ENCODE results near the gene PCBD1.
A peak's percentile ranks its signal among the peaks of the same experiment; 100 is the strongest.

Gene PCBD1

DNA sequence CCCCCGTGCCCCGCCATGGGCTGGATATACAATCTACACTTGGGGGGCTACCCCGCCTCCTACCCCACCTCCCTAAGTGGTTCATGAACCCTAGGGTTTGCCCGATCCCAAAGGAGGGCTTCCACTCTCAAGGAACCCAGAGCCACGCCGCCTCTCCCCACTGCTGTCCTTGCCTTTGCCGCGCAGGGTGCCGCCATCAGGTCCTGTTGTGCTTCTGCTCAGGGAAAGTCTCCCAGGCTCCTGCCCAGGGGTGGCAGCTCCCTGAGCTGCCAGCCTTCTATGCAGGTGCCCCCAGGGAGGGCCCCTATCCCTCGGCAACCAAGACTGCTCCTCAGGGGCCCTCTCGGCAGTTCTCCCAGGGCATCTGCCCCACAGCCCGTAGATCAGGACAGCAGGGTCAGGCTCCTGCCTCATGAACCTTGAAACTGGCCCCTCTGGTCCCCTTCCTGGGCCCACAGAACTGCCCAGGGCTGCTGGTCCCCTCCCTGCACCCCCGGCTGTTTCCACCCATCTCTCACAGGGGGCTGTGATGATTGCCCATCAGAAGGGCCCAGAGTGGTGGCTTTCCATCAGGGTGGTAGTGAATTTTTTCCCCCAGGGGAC lies 13.0 kb upstream of the PCBD1 start:
- DNase-seq, result no peak

DNA sequence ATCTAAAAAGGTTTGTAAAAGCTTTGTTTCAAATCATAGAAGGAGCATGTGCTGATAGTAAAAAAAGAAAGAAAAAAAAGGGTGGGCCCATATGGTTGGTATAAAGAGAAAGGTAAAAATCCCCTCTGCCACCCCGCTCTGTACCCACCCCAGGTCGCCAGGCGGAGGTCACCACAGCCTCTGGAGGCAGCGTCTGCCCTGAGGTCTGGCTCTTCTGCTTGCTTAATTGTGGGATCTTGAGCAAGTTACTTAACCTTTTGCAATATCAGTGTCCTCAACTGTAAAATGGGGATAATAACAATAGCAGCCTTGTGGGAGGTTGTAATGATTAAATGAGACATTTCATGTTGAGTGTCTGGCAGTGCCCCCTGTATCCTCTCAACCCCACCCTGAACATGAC lies 10.7 kb upstream of the PCBD1 start:
- no peak for DNase-seq

DNA sequence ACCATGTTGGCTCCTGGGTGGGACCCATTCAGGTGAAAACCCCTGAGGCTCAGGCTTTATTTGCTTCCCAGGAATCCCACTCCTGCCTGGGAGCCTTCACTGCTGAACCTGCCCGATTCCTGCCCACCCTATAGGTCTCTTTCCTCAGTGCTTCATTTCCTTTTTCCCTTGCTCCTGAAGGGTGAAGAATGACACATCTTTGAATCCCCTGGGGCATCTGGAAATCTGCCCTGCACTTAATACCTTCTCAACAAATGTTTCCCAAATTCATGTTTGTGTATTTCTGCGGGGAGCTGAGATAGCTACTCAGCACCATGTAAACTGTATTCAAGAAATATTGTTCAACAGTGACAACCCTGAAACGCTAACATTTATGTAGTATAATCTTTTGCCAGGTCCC lies 10.3 kb upstream of the PCBD1 start:
- no peak for DNase-seq

DNA sequence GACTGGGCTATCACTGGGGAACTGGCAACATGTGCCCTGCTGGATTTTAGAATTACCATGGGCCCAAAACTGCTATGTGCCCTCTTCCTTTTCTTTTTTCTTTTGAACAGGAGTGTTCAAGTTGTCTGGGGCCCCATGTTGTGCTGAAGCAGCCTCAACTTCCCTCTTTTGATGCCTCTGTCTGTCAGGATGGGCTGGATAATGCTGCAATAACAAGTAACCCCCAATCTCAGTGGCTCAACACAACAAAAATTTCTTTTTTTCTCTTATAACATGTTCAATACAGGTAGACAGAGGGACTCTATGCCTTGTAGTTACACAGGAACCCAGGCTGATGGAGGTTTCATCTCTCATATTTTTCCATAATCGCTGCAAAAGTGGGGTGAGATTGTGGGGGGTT lies 8.2 kb upstream of the PCBD1 start:
- DNase-seq, result no peak

DNA sequence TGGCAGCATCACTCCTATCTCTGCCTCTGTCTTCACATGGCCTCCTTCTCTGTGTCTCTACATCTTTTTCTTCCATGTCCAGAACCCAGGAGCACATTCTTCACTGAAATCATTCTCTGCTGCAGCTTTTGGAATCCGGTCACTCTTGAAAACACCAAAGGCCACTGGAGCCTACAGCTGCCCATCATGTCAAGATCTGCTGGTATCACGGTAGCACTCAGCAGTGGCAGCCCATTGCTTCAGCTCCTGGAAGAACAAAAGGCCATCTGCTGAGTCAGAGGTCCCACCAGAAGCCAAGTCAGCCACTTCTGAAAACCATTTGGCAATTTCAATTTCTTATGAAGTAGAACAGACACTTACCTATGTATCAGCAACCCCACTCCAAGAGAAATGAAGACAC lies 6.1 kb upstream of the PCBD1 start:
- no peak for DNase-seq

DNA sequence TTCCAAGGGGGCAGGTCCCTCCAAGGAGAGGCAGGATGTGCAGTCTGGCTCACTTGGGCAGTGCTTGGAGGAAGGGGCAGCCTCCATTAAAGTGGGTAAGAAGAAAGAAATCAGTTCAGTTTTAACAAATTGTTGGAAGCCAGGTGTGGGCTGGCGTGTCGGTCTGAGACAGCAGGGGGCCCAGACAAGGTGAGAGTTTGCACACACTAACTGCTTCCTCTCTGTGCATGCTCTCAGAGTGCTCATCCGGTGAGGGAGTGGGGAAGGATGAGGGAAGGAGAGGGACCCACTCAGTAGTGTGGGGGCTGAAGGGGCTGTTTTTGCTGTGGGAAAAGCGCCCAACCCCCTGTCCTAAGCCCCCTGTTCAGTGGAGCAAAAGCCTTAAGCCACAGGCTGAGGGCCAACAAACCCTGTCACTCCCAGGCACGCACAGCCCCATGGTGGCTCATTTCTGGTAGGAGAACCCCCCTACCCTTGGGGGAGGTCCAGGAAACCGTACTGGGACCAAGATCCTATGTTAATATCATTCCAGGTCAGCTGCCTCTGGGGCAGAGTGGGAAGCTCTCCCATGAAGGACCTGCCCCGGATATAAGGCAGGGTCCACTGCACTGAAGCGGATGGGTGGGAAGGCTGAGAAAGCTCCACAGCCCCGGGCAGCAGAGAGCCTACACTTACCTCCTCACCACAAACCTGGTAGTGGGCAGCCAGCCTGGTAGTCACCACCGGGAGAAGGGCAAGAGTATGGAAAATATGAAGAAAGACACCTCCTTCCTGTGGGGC lies 5.1 kb upstream of the PCBD1 start:
- no peak for DNase-seq

DNA sequence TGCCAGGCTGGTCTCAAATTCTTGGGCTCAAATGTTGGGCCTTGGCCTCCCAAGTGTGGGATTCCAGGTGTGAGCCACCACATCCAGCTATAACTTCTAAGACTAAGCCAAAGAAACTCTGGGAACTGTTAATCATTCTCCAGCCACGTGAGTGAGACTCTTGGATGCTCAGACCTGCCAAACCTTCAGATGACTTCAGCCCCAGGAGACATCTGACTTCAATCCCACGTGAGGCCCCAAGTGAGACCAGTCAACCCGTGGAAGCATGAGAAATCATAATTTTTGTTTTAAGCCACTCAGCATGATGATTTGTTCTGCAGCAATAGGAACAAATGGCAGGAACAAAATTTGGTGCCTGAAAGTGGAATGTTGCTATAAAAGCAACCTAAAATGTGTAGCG lies 4.3 kb upstream of the PCBD1 start:
- no peak for DNase-seq

DNA sequence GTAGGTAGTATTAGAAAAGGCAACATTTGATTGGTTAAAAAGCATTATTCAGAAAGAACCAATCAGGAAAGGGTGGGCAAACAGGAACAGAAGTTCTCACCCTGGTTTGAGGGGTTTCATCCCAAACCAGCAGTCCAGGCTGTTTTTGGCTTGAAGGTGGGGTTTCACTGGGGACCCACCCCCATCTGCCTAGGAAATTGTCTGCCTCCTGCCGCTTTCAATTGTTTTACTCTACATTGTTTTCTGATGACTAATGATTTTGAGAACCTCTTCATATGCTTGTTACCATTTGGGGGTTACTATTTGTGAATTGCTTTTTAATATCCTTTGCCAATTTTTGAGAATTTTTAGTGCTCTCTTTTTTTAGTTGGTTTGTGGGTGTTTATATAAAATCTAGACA lies 3.3 kb upstream of the PCBD1 start:
- DNase-seq, result no peak

DNA sequence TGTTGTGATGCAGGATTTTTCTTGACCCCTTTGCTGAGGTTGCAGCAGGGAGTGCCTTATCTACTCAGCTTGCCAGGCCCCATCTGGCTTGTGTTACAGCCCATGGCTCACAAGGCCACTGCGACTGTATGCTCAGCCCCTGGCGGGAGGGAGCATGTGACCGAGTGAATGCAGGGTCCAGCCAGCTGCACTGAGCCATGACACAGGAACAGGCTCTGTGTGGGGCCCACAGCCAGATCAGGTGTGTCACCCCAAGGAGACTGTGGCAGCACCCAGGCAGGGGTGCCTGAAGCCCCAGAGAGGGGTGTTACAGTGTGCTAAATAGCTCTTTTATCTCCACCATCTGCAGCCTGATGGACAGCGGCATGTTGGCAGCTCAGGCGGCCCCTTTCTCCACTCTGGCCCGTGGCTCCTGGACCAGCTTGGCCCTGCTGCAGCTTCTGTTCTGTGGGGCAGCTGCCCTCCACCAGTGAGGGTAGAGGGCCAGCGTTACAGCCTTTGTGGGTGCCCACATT lies 2.6 kb upstream of the PCBD1 start:
- DNase-seq, result no peak

DNA sequence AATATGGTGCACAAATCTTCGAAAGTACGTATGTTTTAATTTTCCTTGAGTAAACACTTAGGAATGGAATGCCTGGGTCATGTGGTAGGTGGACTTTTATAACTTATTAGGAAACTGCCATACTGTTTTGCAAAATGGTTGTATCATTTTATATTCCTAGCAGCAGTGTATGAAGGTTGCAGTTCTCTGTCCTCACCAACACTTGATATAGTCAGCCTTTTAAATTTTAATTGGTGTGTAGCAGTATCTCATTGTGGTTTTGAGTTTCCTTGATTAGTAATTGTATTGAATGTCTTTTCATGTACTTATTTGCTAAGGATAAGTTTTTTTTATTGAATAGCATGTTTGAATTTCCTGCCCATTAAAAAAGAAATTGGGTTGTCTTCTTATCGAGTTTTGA lies 926 bp upstream of the PCBD1 start:
- no peak for DNase-seq

DNA sequence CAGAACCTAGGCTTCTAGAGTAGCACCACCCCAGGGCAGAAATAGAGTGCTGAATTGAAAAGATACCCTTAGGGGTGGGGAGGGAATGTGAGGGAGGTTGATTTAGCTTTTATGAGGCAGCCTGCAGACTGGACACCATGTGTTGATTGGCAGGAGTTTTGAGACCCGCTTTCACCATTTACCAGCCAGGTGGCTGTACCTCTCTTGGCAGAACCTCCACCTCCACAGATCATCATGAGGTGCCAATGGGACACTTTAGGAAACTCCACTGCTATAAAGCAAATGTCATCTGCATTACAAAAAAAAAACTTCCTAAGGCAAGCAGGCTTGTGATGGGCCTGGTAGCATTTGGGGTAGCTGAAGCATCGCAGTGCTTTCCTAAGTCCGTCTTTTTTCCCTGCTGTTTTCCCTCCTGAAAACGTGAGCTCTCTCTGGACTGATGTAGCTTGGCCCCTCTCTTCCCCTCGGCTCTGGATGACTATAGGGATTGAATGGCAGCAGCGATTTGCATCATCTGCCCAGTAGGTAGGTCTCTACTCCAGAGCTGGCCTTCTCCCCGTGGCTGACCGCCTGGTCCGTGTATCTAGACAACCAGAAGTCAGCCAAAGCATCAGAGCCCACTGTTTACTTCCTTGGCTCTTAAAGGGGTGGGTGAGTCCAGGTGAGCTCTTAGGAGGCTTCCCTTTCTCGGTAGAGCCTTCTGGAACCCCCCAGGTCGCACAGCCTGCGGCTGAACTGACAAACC lies 1.3 kb downstream of the PCBD1 start:
- DNase-seq, result no peak

DNA sequence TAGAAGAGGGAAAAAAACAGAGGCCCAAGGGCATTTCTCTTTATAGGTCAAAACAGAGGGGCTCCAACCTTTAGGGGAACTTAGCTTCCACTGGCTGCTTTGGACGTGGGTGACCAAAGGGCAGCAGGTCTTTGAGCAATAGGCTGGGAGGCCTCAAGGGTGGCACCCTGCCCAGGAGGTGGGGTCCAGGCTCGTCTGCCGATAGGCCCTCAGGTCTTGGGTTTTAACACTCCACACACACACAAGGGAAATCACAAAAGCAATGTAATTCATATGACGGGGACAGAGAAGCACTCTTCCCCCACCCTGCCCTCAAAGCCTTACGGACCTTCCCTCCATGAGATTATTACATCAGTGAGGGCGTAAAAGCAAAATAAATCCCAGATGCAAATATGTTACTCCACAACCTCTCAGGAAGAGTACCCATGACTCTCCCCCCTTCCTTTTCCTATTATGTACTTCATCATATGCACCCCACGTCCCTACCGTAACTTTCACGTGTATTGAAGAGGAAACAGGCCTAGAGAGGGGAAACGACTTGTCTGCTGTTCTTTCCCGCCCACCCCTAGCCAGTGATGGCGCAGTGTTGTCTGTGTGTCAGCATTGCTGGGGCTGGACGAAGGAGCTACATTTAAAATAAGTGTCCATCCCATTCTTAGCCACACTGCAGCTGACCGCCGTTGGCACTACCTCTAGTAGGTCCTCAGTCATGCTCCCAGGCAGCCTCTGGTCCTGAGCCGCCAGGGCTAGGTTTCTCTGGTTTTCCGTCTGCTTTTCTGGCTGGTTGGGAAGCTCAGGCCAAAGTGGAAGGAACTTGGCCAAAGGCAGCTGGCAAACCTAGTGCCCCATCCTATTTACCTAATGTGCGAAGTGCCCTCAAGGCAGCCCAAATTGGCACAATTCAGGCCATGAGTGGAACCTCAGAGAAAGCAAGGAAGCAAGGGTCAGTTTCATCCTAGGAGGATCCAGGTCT lies 2.1 kb downstream of the PCBD1 start:
- no peak for DNase-seq

DNA sequence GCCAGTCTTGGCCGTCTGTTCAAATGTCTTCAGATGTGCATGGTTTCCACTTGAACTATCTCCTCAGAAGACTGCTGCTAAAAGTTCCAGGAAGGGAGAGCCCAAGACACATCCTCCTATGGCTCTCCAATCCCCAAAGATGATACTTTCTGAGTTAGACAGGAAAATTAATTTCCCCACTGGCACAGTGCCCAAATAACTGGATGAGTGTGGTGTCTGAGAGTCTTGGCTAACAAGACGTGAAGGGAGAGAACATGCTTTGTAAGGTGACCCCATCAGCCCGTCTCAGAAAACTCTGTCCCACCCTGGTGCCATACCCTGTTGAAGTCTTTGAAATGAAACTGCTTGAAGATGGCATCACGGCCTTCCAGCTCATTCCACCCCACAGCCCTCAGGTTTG lies 2.9 kb downstream of the PCBD1 start:
- DNase-seq, result no peak

DNA sequence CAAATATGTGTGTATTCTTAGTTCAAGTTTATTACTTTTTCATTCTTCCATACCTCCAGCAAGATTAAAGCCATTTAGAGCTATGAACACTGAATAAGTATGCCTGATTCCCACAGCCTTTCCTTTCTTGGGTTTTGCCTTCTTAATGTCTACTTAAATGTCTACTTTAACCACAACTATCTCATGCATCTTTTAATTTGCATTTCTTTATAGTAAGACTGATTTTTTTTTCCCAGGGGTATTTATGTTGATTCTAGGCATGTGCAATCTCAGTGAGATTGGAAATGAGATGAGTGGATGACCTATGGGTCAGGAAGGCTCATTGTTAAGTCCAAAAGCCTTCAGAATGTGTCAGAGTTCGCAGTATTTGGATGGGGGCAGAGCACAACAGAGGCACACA lies 3.6 kb downstream of the PCBD1 start:
- DNase-seq, result no peak

DNA sequence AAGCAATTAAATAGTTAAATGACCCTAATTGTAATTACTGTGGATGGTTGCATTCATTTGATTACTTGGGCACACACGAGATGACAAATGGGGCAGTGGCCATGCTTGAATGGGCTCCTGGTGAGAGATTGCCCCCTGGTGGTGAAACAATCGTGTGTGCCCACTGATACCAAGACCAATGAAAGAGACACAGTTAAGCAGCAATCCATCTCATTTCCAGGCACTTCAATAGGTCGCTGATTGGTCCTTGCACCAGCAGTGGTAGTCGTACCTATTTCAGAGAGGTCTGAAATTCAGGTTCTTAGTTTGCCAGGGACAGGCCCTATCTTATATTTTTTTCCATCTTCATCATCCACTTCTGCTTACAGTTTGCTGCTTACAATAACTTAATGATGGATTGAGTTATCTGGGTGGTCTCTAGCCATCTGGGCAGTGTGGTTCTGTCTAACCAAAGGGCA lies 8.3 kb downstream of the PCBD1 start:
- DNase-seq, result peak; percentile 89

DNA sequence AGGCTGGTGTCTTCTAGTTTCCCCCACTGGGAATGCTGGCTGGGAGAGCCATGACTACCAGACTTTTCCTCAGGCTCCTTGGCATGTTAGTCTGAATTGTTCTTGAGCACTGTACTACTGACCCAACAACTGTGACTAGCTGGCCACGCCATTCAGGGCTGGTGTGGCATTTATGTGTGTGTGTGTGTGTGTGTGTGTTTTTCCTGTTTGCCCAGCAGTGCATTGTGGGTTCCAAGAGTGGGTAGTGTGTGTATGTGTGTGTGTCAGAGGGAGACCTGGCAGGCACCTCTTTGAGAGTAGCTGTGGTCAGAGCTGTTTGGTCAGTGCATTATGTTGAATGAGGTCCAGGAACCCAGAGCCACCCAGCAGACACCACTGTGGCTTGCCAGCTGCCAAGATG lies 9.2 kb downstream of the PCBD1 start:
- DNase-seq, result no peak

DNA sequence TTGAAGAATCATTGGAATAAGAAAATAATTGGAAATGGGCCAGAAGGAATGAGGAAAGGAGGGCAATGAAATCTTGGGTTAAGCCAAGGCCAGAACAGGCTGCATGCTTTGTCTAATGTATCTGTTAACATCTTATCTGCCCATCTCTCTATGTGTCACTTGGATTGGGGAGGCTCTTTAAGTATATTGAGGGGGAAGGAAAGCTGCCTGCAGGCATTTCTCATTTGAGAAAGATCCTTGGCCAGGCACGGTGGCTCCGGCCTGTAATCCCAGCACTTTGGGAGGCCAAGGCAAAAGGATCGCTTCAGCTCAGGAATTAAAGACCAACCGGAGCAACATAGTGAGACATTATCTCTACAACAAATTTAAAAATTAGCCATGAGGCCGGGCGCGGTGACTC lies 14.3 kb downstream of the PCBD1 start:
- no peak for DNase-seq

DNA sequence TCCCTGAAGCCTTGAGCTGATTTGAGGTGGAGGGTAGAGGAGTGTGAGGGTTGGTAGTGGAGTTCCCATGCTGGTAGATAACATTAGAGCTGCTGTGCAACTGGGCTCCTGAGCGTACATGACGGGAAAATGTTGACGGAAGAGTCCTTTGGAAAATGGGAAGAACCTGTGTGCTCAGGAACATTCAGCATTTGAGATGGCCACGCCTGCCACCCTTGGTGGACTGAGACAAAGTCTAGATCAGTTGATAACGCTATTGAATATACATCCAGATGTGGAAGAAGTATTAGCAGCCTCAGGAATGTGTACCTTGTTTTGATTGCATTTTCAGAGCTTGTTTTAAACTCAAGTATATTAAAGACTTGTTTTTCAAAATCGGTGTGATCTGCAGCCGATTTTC lies 16.1 kb downstream of the PCBD1 start:
- no peak for DNase-seq

DNA sequence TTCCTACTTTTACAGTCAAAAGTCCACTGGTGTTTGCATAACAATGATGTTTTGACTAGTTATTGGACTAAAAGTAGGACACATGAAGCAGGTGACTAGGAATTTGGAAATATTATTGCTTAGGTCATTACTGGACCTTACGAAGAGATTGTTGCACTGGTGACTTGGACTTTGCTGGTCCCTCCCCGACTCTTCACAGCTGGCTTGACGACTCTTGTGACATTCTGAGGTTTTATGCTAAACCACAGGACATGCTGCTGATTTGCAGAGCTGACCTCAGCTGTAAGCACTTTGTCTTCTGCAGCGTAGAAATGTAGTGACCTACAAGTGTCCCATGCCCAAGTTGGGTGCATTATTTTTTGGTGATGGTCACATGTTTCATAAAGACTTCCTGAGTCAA lies 21.9 kb downstream of the PCBD1 start:
- no peak for DNase-seq

DNA sequence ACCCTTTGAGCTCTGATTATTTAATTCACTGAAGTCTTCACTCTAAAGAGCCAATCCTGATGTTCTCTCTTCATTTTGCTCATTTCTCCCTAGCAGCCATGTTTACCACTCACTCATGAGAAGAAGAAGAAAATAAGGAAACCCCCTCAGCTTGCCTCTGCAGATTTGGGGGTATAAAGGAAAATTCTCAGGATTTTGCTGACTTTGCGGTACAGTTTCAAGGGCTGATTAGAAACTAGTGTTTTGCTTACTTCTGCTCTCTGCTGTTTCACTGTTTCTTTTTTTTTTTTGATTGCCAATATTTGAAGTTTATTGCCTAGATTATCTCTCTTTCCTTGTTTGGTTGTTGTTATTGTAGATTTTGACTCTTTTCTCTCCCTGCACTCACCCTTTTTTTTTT lies 23.4 kb downstream of the PCBD1 start:
- no peak for DNase-seq

DNA sequence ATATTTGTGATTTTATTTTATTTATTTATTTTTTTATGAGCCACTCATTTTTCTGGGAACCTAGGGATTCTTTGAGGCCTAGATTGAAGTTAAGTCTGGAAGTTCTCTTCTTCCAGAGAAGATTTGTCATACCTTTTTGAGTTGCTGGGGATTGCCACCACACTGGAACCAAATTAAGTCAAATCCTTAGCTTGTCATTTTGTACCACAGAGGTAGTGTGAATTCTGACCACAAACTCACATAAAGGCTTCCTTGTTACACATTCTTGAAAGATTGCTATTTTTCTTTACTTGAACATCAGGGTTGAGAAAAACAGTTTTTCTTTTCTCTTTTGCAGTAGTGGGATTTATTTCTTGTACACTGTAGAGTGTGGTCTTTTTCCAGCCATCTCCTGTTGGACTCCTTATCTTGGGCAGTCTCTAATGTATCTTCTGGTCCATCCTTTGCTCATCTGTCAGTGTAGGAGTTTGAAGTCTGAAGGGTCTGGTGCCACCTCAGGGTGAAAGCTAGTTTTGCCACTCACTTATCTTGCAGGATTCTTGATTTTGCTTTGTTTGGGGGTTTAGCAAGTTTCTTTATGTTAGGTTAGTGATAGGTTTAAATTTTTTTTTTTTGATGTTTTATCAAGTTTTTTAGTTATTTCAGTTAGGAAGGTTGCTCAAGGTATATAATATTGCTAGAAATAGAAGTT lies 24.8 kb downstream of the PCBD1 start:
- DNase-seq, result peak; percentile 6
